K562 (cell line): ENCODE results near the gene SUPT5H. TPM values are rescaled to one million over a fixed set of nuclear protein-coding genes. Genes with fewer than 3 reads are reported as not detected.

Experiments
- ATAC-seq: fragments of 200-7000 bp; cut with Tn5 transposase; 3 replicates; pipeline ENCODE4 v1.9.1; 2020; ENCODE audit warnings: moderate library complexity
- BruUV-seq: library from RNA; stranded (reverse); fragments of 400-500 nt; replicated peaks from 2 replicates; lab custom pipeline; 2021; lab: Mats Ljungman, UMichigan
- CTCF ChIA-PET: fragments of 300-600 bp; formaldehyde crosslinking; extraction: SDS; loops from one replicate; lab custom pipeline; 2021; ENCODE audit warnings: low intra/inter-chr PET ratio; lab: Yijun Ruan, JAX
- POLR2A ChIA-PET: fragments of 300-600, 350-650 bp; sonication (Branson Sonifier 250); formaldehyde crosslinking; extraction: SDS; loops from one replicate; lab custom pipeline; 2021; ENCODE audit warnings: antibody characterized with exemption, inconsistent platforms; lab: Yijun Ruan, JAX
- DNase-seq, 4 experiments: peaks; one replicate each; pipeline versions ENCODE4 v3.0.0 to v3.0.0-alpha.2; 2011 to 2018; ENCODE audit warnings: low spot score in 3 of 4, mixed read lengths in 3 of 4; ENCODE audit errors: extremely low read depth in 1 of 4
- FAIRE-seq: peaks from 2 replicates; lab custom pipeline; 2011; peaks lifted over from hg19 to GRCh38; lab: Jason Lieb, UNC
- H2AFZ ChIP-seq: 2 replicates; pipeline ENCODE4 v1.6.0; 2011; ENCODE audit warnings: low read depth, low read length, control low read depth, inconsistent platforms
- H3K27ac ChIP-seq: fragments of 200-600 bp; 3 replicates; pipeline ENCODE4 v1.8.0; 2011; ENCODE audit warnings: low read depth, mild to moderate bottlenecking, control low read depth, inconsistent platforms, low read length, moderate library complexity, mixed read lengths; ENCODE audit errors: extremely low read depth
- H3K27me3 ChIP-seq, 2 experiments: fragments of 300-600 bp in 1 of 2; 2 replicates in 1 of 2; 3 replicates in 1 of 2; pipeline versions ENCODE4 v1.6.0 to v1.8.0; 2011; ENCODE audit warnings: inconsistent platforms in 2 of 2, low read length in 2 of 2, mild to moderate bottlenecking in 1 of 2, mixed read lengths in 1 of 2, moderate library complexity in 1 of 2; ENCODE audit not compliant: control insufficient read depth in 2 of 2, insufficient read depth in 2 of 2
- H3K36me3 ChIP-seq: fragments of 300-600 bp; 3 replicates; pipeline ENCODE4 v1.8.0; 2011; ENCODE audit warnings: mild to moderate bottlenecking, low read length, inconsistent platforms; ENCODE audit not compliant: control insufficient read depth, insufficient read depth
- H3K4me1 ChIP-seq, 2 experiments: fragments of 200-600 bp in 1 of 2; replicated peaks in 1 of 2; 2 replicates in 1 of 2; 3 replicates in 1 of 2; pipeline versions ENCODE4 v1.5.1 to v1.8.0; 2011; ENCODE audit warnings: inconsistent platforms in 2 of 2, low read length in 2 of 2, mild to moderate bottlenecking in 1 of 2, mixed read lengths in 1 of 2, moderate library complexity in 1 of 2; ENCODE audit not compliant: control insufficient read depth in 2 of 2, insufficient read depth in 2 of 2
- H3K4me2 ChIP-seq: 2 replicates; pipeline ENCODE4 v1.6.1; 2011; ENCODE audit warnings: low read length, control low read depth, inconsistent platforms, mixed read lengths; ENCODE audit not compliant: insufficient read depth
- H3K4me3 ChIP-seq: fragments of 200-600 bp; sonication (generic), shearing (Covaris generic); 2 replicates; pipeline ENCODE4 v1.5.1; 2016; ENCODE audit warnings: control low read depth, inconsistent platforms
- H3K79me2 ChIP-seq: fragments of 200-600 bp; 3 replicates; pipeline ENCODE4 v1.8.0; 2011; ENCODE audit warnings: low read length, inconsistent platforms; ENCODE audit not compliant: control insufficient read depth, insufficient read depth
- H3K9ac ChIP-seq, 2 experiments: 2 replicates each; pipeline versions ENCODE4 v1.6.0 to v1.6.1; 2011; ENCODE audit warnings: low read depth in 2 of 2, low read length in 2 of 2, control low read depth in 1 of 2, inconsistent platforms in 1 of 2, mild to moderate bottlenecking in 1 of 2, mixed read lengths in 1 of 2; ENCODE audit not compliant: insufficient read depth in 1 of 2
- H3K9me1 ChIP-seq: one replicate; pipeline ENCODE4 v1.6.0; 2011; ENCODE audit warnings: inconsistent platforms, mild to moderate bottlenecking, low read length, moderate library complexity; ENCODE audit not compliant: control insufficient read depth, insufficient read depth
- H3K9me3 ChIP-seq: replicated peaks from 2 replicates; pipeline ENCODE4 v1.5.1; 2011; ENCODE audit warnings: low read depth, low read length, inconsistent platforms; ENCODE audit not compliant: control insufficient read depth, insufficient read depth
- H4K20me1 ChIP-seq: replicated peaks from 2 replicates; pipeline ENCODE4 v1.6.1; 2011; ENCODE audit warnings: low read length, inconsistent platforms, mixed read lengths; ENCODE audit not compliant: control insufficient read depth, insufficient read depth
- ADNP ChIP-seq: fragments of 200-800 bp; sonication (Bioruptor generic); IDR thresholded peaks from 2 replicates; pipeline ENCODE4 v1.6.1; 2016; ENCODE audit warnings: missing genetic modification characterization, missing compliant biosample characterization
- ASH1L ChIP-seq: fragments of 450-650 bp; IDR thresholded peaks from 2 replicates; pipeline ENCODE4 v1.6.1; 2018; ENCODE audit warnings: borderline replicate concordance, mild to moderate bottlenecking, low read depth; ENCODE audit not compliant: partially characterized antibody
- MCM5 ChIP-seq: fragments of 450-650 bp; IDR thresholded peaks from 2 replicates; pipeline ENCODE4 v1.6.1; 2016; ENCODE audit warnings: low read depth
- PHB ChIP-seq: fragments of 250-450 bp; sonication (Bioruptor Pico); IDR thresholded peaks from 2 replicates; pipeline ENCODE4 v1.5.0; 2021
- PHTF2 ChIP-seq: fragments of 250-450 bp; sonication (Bioruptor Pico); IDR thresholded peaks from 2 replicates; pipeline ENCODE4 v1.5.0; 2021; ENCODE audit warnings: mild to moderate bottlenecking
- POLR2A ChIP-seq: fragments of 450-650 bp; conservative IDR thresholded peaks from 2 replicates; pipeline ENCODE4 v1.6.1; 2016
- POLR2B ChIP-seq: fragments of 450-650 bp; IDR thresholded peaks from 2 replicates; pipeline ENCODE4 v1.6.1; 2018; ENCODE audit warnings: low read depth; ENCODE audit not compliant: partially characterized antibody
- SUPT5H ChIP-seq: fragments of 450-650 bp; IDR thresholded peaks from 2 replicates; pipeline ENCODE4 v1.6.1; 2016
- TCF7L2 ChIP-seq: fragments of 150-350 bp; IDR thresholded peaks from 2 replicates; pipeline ENCODE4 v1.6.1; 2016; ENCODE audit warnings: low read depth, mild to moderate bottlenecking, low read length, moderate library complexity
- TSC22D4 ChIP-seq: fragments of 450-650 bp; IDR thresholded peaks from 2 replicates; pipeline ENCODE4 v1.6.1; 2016; ENCODE audit warnings: missing genetic modification characterization, missing biosample characterization, control low read depth
- ZNF174 ChIP-seq: fragments of 250-450 bp; sonication (Bioruptor Pico); IDR thresholded peaks from 2 replicates; pipeline ENCODE4 v1.4.0; 2020; ENCODE audit warnings: mild to moderate bottlenecking
- ZNF224 ChIP-seq: sonication (generic); formaldehyde crosslinking; IDR thresholded peaks from 2 replicates; pipeline ENCODE4 v1.8.0; 2022; ENCODE audit warnings: mild to moderate bottlenecking, missing genetic modification reagents
- ZNF696 ChIP-seq: fragments of 250-450 bp; sonication (Bioruptor Pico); conservative IDR thresholded peaks from 2 replicates; pipeline ENCODE4 v1.4.0; 2020; ENCODE audit warnings: mild to moderate bottlenecking, moderate library complexity
- WGBS: fragments of 100-300 bp; shearing (Covaris generic); methylation state at CpG from one replicate; pipeline ENCODE4 v1.1.6; 2016; ENCODE audit warnings: low coverage, mixed read lengths; ENCODE audit not compliant: insufficient coverage; ENCODE audit errors: missing lambda C conversion rate; 5-methylcytosine and 5-hydroxymethylcytosine counted together
- in situ Hi-C: fragments of 300-500 bp; cut with MboI; formaldehyde crosslinking; loops from 4 replicates; pipeline ENCODE4 v1.15.0; 2018; ENCODE audit warnings: inconsistent platforms, mixed read lengths
- intact Hi-C: fragments of 100-400 bp; cut with micrococcal nuclease; formaldehyde crosslinking; loops from 2 replicates; pipeline ENCODE4 v1.14.2; 2022
- polyA plus RNA-seq, 8 experiments: library from polyadenylated mRNA; depleted of rRNA in 4 of 8; stranded (reverse) in 5 of 8; unstranded in 3 of 8; fragments of >200 nt; fragmentation: Nextera tagmentation in 2 of 8; fragmentation: Illumina TruSeq in 1 of 8; extraction: Ambion mirVana in 2 of 8; extraction: Trizol in 1 of 8; gene quantifications; 2 replicates each; pipeline versions ENCODE4 v1.2.1 to v1.2.3, GENCODE V29; 2011 to 2014; ENCODE audit warnings: inconsistent platforms in 1 of 8, missing spikeins in 1 of 8
- total RNA-seq, 7 experiments: library from RNA; depleted of rRNA in 6 of 7; stranded (reverse); fragments of >200 nt in 6 of 7; fragmentation: Illumina TruSeq in 2 of 7; extraction: Trizol in 2 of 7; gene quantifications; 2 replicates each; pipeline versions ENCODE4 v1.2.1 to v1.2.3, GENCODE V29; 2011 to 2021; ENCODE audit warnings: low replicate concordance in 1 of 7
- TF ChIP-seq, protein P1 (sequence below): sonication (generic); formaldehyde crosslinking; IDR thresholded peaks from 2 replicates; pipeline ENCODE4 v1.8.0; 2023; ENCODE audit warnings: mild to moderate bottlenecking, missing genetic modification reagents
- TF ChIP-seq, protein P2 (sequence below): sonication (generic); formaldehyde crosslinking; IDR thresholded peaks from 2 replicates; pipeline ENCODE4 v1.8.1; 2023; ENCODE audit warnings: mild to moderate bottlenecking, missing genetic modification reagents
- TF ChIP-seq, protein P3 (sequence below): fragments of 450-650 bp; formaldehyde crosslinking; conservative IDR thresholded peaks from 2 replicates; pipeline ENCODE4 v1.4.0; 2022; ENCODE audit warnings: mild to moderate bottlenecking, missing genetic modification characterization
- TF ChIP-seq, protein P4 (sequence below): conservative IDR thresholded peaks from 2 replicates; pipeline ENCODE4 v1.6.1; 2011; ENCODE audit warnings: low read depth, mild to moderate bottlenecking, low read length; ENCODE audit not compliant: control insufficient read depth

Gene SUPT5H
- total and polyA plus RNA-seq, 9 of the 15 experiments (the other 6 are each of a cell fraction or from before 2014, with no cell fraction given), result 13.3 to 85.9 (median 35.9) TPM

DNA sequence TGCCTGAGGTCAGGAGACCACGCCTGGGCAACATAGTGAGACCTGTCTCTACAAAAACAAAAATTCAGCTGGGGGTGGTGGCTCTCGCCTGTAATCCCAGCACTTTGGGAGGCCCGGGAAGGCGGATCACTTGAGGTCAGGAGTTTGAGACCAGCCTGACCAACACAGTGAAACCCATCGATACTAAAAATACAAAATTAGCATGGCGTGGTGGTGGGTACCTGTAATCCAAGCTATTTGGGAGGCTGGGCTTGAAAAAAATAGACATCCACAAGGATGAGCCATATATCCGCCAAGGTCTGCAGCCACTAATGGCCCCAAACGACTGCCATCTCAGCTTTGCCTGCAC, 12.7 kb upstream of the SUPT5H start:
- H3K9ac ChIP-seq, result peak overlapping the region in 1 of 2 experiments; percentile 58; a peak in 1 of 4 replicates
- no peaks in the 10 kb centered on the region for H3K9me3 ChIP-seq
- peaks cover 32% of the 10 kb centered on the region for H3K79me2 ChIP-seq
- FAIRE-seq (no peak), DNase-seq (no peak), ATAC-seq (no peak)
- peaks cover 21% of the 10 kb centered on the region for H4K20me1 ChIP-seq
- H3K4me3 ChIP-seq, result no peak overlapping the region
- peaks cover 37% of the 10 kb centered on the region for H3K36me3 ChIP-seq
- 87% methylated on average over 8 of the region's 8 CpGs for WGBS
- intact Hi-C loops (no loop called here), in situ Hi-C loops (no loop called here)
- BruUV-seq, result no TSS peak
- peaks cover 28 to 37% of the 10 kb centered on the region in 2 experiments for H3K4me1 ChIP-seq
- POLR2A ChIA-PET, result interaction anchor here (0.5 to 6.2 kb wide), 8 partner anchors 9 to 730 kb away, joined by 3 to 141 read pairs (median 3); no protein-coding TSS in a partner anchor
- no peak overlapping the region for H3K27ac ChIP-seq
- H3K27me3 ChIP-seq, result no peaks in the 10 kb centered on the region
- H3K4me2 ChIP-seq, result no peak overlapping the region
- no peak overlapping the region for H2AFZ ChIP-seq
- no peaks in the 10 kb centered on the region for H3K9me1 ChIP-seq
- CTCF ChIA-PET, result no interaction called here
- TF ChIP-seq ZNF174 (CRISPR knock-in tag) (no peak), ZNF696 (no peak), PHTF2 (no peak), ASH1L (no peak), MCM5 (no peak), TSC22D4 (tag) (no peak), ADNP (tag) (no peak), PHB (CRISPR knock-in tag) (no peak), POLR2A (peak; percentile 12; the same call in 1 of the 2 replicates), SUPT5H (peak; percentile 22), TCF7L2 (no peak), ZNF224 (CRISPR knock-in tag) (no peak), POLR2B (peak; percentile 22)
- TF ChIP-seq, protein P1, sequence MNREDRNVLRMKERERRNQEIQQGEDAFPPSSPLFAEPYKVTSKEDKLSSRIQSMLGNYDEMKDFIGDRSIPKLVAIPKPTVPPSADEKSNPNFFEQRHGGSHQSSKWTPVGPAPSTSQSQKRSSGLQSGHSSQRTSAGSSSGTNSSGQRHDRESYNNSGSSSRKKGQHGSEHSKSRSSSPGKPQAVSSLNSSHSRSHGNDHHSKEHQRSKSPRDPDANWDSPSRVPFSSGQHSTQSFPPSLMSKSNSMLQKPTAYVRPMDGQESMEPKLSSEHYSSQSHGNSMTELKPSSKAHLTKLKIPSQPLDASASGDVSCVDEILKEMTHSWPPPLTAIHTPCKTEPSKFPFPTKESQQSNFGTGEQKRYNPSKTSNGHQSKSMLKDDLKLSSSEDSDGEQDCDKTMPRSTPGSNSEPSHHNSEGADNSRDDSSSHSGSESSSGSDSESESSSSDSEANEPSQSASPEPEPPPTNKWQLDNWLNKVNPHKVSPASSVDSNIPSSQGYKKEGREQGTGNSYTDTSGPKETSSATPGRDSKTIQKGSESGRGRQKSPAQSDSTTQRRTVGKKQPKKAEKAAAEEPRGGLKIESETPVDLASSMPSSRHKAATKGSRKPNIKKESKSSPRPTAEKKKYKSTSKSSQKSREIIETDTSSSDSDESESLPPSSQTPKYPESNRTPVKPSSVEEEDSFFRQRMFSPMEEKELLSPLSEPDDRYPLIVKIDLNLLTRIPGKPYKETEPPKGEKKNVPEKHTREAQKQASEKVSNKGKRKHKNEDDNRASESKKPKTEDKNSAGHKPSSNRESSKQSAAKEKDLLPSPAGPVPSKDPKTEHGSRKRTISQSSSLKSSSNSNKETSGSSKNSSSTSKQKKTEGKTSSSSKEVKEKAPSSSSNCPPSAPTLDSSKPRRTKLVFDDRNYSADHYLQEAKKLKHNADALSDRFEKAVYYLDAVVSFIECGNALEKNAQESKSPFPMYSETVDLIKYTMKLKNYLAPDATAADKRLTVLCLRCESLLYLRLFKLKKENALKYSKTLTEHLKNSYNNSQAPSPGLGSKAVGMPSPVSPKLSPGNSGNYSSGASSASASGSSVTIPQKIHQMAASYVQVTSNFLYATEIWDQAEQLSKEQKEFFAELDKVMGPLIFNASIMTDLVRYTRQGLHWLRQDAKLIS (CRISPR knock-in tag), result no peak
- TF ChIP-seq, protein P2, sequence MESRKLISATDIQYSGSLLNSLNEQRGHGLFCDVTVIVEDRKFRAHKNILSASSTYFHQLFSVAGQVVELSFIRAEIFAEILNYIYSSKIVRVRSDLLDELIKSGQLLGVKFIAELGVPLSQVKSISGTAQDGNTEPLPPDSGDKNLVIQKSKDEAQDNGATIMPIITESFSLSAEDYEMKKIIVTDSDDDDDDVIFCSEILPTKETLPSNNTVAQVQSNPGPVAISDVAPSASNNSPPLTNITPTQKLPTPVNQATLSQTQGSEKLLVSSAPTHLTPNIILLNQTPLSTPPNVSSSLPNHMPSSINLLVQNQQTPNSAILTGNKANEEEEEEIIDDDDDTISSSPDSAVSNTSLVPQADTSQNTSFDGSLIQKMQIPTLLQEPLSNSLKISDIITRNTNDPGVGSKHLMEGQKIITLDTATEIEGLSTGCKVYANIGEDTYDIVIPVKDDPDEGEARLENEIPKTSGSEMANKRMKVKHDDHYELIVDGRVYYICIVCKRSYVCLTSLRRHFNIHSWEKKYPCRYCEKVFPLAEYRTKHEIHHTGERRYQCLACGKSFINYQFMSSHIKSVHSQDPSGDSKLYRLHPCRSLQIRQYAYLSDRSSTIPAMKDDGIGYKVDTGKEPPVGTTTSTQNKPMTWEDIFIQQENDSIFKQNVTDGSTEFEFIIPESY, result peak; percentile 23; the same call in 1 of the 2 replicates
- TF ChIP-seq, protein P3, sequence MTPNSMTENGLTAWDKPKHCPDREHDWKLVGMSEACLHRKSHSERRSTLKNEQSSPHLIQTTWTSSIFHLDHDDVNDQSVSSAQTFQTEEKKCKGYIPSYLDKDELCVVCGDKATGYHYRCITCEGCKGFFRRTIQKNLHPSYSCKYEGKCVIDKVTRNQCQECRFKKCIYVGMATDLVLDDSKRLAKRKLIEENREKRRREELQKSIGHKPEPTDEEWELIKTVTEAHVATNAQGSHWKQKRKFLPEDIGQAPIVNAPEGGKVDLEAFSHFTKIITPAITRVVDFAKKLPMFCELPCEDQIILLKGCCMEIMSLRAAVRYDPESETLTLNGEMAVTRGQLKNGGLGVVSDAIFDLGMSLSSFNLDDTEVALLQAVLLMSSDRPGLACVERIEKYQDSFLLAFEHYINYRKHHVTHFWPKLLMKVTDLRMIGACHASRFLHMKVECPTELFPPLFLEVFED, result 0 out of 2 replicates have a peak, but pooled peaks have one; percentile 35
- TF ChIP-seq, protein P4, sequence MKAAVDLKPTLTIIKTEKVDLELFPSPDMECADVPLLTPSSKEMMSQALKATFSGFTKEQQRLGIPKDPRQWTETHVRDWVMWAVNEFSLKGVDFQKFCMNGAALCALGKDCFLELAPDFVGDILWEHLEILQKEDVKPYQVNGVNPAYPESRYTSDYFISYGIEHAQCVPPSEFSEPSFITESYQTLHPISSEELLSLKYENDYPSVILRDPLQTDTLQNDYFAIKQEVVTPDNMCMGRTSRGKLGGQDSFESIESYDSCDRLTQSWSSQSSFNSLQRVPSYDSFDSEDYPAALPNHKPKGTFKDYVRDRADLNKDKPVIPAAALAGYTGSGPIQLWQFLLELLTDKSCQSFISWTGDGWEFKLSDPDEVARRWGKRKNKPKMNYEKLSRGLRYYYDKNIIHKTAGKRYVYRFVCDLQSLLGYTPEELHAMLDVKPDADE, result no peak
